Activated naive CD4-positive, alpha-beta T cell treated with anti-CD3 and anti-CD28 coated beads, Interleukin-2, amount 50 U/mL, for 16 hours (primary cell): ENCODE results near the gene XRCC6.
"Not testable (repeated sequence)": the region's sequence is repeated elsewhere in the genome, so short reads cannot be mapped to it uniquely, and the experiment has no call there.

Experiments
- DNase-seq: peaks from one replicate; pipeline ENCODE4 v3.0.0-alpha.2; 2020

Gene XRCC6

DNA sequence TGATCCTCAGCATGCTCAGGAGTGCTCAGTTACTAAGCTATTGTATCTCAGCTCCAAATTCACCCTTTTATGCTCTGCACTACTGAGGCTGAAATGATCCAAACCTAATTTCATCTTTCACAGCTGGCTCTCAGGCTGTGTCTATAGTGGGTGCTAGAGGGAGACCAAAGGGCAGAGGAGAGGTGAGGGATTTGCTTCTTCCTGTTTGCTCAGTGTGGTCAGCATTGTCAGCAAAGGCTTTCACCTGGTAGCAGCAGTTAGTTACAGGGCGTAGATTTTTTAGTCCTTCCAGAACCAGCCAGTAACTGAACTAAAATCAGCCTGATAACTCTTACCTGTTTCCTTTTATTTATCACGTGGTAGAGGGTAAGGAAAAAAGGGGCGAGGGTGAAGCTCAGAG lies 33.2 kb downstream of the XRCC6 start:
- DNase-seq = no peak

DNA sequence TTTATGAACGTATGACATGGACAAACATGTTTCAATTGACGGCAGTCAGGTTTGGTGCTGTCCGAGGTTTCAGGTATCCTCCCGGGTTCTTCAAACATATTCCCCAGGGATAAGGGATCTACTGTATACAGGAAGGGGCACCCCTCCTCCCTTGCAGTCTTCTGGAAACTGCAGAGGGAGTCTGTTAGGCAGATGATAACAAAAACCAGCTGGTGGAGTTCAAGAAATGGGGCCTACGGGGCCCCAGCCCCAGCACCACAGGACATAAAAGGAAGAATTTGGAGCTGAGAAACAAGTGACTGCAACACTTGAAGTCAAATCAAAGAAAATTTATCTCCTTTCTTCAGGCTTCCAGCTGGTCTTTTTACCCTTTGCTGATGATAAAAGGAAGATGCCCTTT lies 35.5 kb downstream of the XRCC6 start:
- DNase-seq = no peak

- no peak for DNase-seq
Measured at GRCh38 chr22:41657709-41658108, 36.6 kb downstream of the XRCC6 start.

DNA sequence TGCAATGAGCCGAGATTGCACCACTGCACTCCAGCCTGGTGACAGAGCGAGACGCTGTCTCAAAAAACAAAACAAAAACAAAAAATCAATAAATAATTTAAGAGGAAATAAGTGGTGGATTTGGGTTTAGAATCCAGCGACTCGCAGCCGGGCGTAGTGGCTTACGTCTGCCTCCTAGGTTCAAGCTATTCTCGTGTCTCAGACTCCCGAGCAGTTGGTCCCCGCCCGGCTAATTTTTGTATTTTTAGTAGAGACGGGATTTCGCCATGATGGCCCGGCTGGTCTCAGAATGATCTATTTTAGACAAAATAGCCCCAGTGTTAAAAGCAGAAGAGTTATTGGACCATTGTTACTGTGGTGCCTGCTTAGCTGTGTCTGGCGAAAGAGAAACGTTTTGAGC lies 37.8 kb downstream of the XRCC6 start:
- no peak for DNase-seq

DNA sequence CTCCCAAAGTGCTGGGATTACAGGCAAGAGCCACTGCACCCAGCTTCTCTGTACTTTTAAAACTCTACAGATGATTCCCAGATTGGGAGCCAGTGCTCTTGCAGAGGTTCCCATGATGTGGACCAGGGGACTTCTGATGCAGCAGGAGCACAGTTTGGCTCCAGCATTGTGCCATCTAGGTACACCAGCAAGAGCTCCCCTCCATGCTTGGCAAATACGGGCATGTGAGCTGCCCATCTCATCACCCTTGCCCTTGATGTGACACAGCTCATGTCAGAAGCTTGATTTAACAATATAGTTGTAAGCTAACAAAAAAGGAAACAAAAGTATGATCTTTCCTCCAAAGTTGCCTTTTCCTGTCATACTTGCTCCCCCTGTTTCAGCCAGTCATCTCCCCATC lies 38.8 kb downstream of the XRCC6 start:
- DNase-seq = no peak

DNA sequence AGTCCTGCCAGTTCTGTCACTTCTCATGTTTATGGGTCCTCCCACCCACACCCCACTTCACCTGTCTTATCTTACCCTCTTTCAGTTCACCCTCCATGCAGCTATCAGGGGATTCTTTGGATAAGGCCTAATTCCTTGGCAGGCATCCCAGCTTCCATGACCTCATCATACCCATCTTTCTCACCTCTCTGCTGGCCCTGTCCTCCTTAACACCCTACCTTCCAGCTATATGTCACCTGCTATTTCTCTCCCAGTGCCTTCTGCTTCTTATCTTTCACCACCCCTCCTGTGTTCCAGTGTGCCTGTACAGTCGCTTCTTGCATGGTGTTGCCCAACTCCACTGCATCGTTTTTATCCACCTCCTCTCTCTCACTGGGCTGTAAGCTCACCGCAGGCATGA lies 39.3 kb downstream of the XRCC6 start:
- no peak for DNase-seq

- DNase-seq = no peak
Measured at GRCh38 chr22:41661088-41661487, 40.0 kb downstream of the XRCC6 start.

- DNase-seq = no peak
Measured at GRCh38 chr22:41661713-41662112, 40.6 kb downstream of the XRCC6 start.

GRCh38 chr22:41663594-41663993 lies 42.5 kb downstream of the XRCC6 start:
- not testable (repeated sequence) for DNase-seq

DNA sequence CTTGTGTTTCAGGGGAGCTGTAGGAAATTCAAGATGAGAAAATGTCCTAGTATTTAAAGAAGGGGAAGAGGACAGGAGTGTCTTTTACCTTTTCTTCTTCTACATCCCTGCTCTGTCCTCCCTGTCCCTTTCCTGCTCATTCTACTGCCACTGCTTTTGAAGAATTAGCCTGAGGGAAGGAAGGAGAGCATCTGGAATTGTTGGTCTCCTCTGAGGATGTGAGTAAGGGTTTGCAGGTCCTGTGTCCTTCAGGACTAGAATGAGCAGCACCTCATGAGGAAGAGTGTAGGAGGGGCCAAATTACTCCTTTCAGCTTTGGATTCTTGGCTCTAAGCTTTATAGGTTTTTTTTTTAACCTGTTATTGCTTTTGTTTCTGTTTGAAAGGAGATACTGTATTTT lies 43.4 kb downstream of the XRCC6 start:
- no peak for DNase-seq

DNA sequence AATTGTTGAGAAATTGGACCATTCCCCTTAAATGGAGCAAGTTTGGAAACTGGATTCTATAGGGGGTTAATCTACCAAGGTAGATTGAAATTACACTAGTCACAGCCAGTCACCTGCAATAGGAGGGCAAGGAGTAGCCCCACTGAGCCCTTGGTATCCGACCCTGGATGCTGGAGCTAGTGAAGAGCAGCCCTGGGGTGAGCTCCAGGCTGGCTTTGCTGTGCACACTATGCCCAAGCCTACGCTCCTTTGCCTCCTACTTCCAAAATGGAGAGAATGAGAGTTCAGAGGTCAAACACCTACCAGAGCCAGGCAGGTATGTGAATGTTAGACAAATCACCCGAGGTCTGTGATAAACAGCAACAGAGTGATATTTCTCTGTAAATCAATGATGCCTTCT lies 43.9 kb downstream of the XRCC6 start:
- no peak for DNase-seq

DNA sequence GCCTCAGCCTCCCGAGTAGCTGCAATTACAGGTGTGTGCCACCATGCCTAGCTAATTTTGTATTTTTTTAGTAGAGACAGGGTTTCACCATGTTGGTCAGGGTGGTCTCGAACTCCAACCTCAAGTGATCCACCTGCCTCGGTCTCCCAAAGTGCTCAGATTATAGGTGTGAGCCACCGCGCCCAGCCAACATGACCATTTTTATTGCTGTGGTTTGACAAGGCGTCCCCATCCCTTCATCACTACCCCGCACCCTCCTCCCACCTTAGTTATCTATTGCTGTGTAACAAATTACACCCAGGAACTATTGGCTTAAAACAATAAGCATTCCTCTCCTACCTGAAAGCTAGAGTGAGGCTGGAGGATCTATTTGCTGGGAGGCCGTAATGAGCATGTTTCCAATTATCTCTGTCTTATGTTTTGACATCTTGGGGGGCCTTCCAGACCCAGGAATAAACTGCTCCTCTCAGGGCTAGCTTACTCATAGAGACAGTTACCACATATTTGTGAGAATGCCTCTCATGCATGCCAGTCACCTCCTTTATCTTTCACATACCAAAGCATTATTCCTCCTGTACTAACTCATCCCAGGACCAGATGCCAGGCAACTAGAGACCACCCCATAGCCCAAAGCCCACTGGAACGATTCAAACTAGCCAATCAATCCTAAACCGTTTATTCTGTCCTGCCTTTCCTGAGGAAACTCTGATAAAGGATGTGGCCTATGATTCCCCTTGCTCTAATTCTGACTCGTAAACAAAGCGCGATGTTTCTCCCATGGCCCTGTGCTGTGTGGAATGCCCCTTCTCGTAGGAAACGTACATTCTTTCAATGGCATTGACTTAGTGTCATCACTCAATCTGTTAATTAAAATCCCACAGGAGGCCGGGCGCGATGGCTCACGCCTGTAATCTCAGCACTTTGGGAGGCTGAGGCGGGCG lies 48.1 kb downstream of the XRCC6 start:
- no peak for DNase-seq

DNA sequence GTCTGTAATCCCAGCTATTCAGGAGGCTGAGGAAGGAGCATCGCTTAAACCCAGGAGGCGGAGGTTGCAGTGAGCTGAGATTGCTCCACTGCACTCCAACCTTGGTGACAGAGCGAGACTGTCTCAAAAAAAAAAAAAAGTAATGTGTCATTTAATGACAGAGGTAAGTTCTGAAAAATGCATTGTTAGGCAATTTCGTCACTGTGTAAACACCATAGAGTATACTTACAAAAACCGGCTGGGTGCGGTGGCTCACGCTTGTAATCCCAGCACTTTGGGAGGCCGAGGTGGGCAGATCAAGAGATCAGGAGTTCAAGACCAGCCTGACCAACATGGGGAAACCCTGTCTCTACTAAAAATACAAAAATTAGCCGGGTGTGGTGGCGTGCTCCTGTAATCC lies 51.0 kb downstream of the XRCC6 start:
- DNase-seq = not testable (repeated sequence)

GRCh38 chr22:41672780-41673509 lies 51.9 kb downstream of the XRCC6 start:
- no peak for DNase-seq

DNA sequence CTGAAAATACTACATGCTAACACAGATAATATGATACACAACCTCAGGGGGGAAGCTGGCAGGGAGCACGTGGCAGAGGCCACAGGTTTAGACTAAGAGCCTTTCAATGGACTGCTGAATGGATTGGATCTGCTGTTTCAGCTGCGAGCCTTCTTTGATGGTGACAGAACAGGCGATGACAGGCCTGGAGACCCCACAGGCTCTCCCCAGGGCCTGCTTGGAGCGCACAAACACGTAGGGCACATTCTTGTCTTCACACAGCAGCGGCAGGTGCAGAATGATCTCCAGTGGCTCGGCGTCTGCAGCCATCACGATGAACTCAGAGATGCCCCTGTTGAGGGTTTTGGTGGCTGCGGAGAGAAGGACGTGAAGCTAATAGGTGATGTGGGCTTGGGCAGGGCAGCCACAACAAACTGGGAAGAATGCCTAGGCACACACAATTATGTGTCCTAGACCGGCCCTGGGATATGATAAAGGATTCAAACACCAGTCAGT lies 53.8 kb downstream of the XRCC6 start:
- DNase-seq = no peak

GRCh38 chr22:41676134-41676533 lies 55.0 kb downstream of the XRCC6 start:
- no peak for DNase-seq

DNA sequence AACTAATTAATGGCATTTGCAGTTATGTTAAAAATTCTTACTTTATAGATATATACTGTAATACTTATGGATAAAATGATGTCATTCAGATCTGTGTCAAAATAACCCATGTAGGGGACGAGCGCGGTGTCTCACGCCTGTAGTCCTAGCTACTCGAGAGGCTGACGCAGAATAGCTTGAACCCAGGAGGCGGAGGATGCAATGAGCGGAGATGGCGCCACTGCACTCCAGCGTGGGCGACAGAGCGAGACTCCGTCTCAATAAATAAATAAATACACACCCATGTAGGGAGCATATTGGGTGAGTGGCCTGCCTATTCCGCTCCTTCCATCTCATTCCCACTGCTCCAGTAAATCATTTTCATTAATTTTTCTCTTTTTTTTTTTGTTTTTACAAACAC lies 60.5 kb downstream of the XRCC6 start:
- DNase-seq = peak; percentile 31

DNA sequence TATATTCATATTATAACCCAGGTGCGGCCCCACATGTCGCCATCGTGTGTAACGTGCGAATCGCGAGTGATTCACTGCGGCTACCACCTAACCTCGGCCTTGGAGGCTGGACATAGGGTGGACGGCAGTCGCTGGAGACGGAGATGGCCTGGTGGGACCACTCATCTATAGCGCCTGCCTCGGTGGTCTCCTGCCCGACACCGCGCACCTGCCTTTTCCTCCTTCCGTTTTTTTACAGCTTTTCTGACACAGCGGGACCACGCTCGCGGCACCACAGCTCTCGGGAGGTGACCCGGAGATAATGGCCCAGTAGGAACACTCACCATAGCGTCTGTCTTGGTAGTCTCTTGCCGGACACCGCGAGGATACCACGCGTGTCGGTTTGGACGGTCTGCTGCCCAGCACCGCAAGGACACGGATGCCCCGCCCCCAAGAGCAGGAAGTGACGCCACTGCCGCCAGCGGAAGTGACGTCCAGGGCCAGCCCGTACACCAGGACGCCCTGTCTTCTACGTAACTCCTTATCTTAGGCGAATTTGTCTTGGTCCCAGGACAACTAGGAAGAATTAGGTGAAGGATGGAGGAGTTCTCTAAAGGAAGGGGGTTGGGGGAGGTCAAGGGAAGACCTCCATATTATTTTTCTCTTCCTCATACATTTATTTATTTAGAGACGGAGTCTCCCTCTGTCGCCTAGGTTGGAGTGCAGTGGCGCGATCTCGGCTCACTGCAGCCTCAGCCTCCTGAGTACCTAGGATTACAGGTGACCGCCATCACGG lies 61.1 kb downstream of the XRCC6 start:
- DNase-seq = peak; percentile 81

- no peak for DNase-seq
Measured at GRCh38 chr22:41683052-41683451, 62.0 kb downstream of the XRCC6 start.

- no peak for DNase-seq
Measured at GRCh38 chr22:41683616-41684015, 62.5 kb downstream of the XRCC6 start.

DNA sequence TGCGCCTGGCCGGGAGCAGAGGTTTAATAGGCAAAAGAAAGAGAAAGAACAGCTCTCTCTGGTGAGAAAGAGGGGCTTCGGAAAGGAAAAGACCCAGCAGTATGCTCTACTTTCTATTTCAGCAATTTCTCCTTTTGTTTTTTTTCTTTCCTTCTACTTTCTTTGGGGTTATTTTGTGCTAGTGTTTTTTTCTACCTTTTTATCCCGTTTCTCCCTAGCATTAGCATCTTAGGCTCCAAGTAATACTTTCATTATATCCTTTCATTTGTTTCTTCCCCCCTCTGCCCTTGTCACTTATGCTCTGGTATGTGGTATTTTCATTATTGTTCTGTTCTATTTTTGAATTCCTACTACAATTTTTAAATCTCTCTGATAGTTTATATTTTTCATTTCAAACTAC lies 63.1 kb downstream of the XRCC6 start:
- DNase-seq = no peak

- not testable (repeated sequence) for DNase-seq
Measured at GRCh38 chr22:41686890-41687289, 65.8 kb downstream of the XRCC6 start.

DNA sequence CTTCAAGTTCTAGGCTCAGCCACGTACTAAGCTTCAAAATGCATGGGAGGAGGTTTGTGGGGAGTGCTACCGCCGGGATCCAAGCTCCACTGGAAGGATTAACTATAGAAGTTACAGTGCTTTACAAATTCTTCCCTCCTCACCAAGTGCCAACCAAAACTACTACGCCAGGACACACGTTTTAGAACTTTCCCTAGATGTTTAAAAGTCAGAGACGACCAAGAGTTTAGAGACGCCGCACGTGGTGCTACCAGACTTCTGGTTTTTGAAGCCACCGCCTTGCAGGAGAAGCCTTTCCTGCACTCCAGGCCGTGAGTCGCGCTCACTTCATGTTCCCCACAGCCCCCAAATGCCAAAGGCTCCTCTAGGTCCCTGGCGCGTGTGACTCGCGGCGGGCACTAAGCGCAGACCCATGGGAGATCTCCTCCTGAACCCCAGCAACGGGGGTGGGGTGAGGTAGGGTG lies 66.8 kb downstream of the XRCC6 start:
- peak; percentile 27 for DNase-seq
